Measurements from ENCODE around the gene AUH.

DNA sequence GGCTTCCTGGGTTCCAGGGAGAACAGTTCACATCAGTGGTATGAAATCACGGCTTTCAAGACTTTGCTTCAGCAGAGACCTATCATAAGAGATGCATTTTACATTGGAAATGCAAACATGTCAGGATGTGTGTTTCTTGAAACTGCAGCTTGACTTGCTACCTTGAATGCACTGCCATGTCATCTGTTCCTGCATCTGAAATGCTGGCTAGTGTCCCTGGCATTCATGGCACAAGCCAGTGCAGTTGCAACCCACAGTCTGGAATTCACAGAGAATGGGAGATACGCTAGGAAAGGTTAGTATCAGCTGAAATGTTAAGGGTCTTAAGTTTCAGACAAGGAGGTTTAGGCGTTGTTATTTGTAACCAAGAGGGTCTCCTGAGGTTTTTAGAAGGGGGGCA lies 37.2 kb upstream of the AUH start:
- TF ChIP-seq CTCF (IDR thresholded peaks at IDR 0.05) (no peak), POLR2A (IDR thresholded peaks at IDR 0.05) (no peak)
